ENCODE results near the gene HSPB7.

- TF ChIP-seq CTCF (IDR thresholded peaks at IDR 0.05; ENCODE audit: low read depth, low read length) (no peak), EZH2phosphoT487 (IDR thresholded peaks at IDR 0.05; ENCODE audit: low read depth) (no peak)
Observed at GRCh38 chr1:16018308-16018707, 465 bp upstream of the HSPB7 start.

Measured in OCI-LY3 (cell line).